Measurements from ENCODE around the gene TCF25.

DNA sequence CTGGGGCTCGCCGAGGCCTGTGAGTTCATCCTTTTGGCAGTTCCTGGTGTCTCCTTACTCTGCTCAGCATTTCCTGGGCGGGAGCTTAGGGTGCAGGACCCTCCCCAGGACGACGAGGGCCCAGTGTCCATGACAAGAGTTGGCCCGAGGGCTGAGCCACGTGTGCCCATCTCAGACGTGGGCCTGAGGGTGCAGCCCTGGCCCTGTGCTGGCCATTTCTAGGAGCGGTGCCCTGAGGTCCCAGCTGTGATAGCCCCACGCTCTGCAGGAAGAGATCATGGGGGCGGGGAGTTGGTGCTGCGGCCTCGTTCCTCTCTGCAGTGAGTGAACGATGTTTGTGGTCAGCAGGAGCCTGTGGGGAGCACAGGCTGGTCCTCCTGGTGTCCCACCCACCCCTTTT, 39.2 kb downstream of the TCF25 start:
- TF ChIP-seq, protein P1, sequence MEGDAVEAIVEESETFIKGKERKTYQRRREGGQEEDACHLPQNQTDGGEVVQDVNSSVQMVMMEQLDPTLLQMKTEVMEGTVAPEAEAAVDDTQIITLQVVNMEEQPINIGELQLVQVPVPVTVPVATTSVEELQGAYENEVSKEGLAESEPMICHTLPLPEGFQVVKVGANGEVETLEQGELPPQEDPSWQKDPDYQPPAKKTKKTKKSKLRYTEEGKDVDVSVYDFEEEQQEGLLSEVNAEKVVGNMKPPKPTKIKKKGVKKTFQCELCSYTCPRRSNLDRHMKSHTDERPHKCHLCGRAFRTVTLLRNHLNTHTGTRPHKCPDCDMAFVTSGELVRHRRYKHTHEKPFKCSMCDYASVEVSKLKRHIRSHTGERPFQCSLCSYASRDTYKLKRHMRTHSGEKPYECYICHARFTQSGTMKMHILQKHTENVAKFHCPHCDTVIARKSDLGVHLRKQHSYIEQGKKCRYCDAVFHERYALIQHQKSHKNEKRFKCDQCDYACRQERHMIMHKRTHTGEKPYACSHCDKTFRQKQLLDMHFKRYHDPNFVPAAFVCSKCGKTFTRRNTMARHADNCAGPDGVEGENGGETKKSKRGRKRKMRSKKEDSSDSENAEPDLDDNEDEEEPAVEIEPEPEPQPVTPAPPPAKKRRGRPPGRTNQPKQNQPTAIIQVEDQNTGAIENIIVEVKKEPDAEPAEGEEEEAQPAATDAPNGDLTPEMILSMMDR (IDR thresholded peaks at IDR 0.05) = no peak
- TF ChIP-seq POLR2A (IDR thresholded peaks at IDR 0.05) = no peak
